OCI-M2 (cell line): ENCODE measurements around the gene VAV2.

Experiments used
- DNase-seq: peaks from one replicate; lab custom pipeline; 2025; ENCODE audit not compliant: unreplicated experiment; lab: John Stamatoyannopoulos, UW

Gene VAV2

GRCh38 chr9:133843250-133843649 is 148.9 kb downstream of the VAV2 start:
- no peak for DNase-seq

GRCh38 chr9:133842721-133843227 is 149.3 kb downstream of the VAV2 start:
- no peak for DNase-seq

GRCh38 chr9:133842174-133842573 is 149.9 kb downstream of the VAV2 start:
- DNase-seq, result no peak

- DNase-seq, result no peak
Measured at GRCh38 chr9:133841167-133841812, 150.8 kb downstream of the VAV2 start.

GRCh38 chr9:133839822-133840329 is 152.2 kb downstream of the VAV2 start:
- no peak for DNase-seq

- no peak for DNase-seq
Measured at GRCh38 chr9:133838859-133839507, 153.1 kb downstream of the VAV2 start.

GRCh38 chr9:133837627-133838597 is 154.2 kb downstream of the VAV2 start:
- no peak for DNase-seq

GRCh38 chr9:133836818-133837217 is 155.3 kb downstream of the VAV2 start:
- no peak for DNase-seq

- DNase-seq, result no peak
Measured at GRCh38 chr9:133836001-133836758, 155.9 kb downstream of the VAV2 start.

GRCh38 chr9:133835262-133835901 is 156.7 kb downstream of the VAV2 start:
- no peak for DNase-seq

- DNase-seq, result no peak
Measured at GRCh38 chr9:133834080-133834976, 157.8 kb downstream of the VAV2 start.

- DNase-seq, result no peak
Measured at GRCh38 chr9:133833388-133834025, 158.6 kb downstream of the VAV2 start.

GRCh38 chr9:133832877-133833276 is 159.2 kb downstream of the VAV2 start:
- no peak for DNase-seq

GRCh38 chr9:133830711-133831110 is 161.4 kb downstream of the VAV2 start:
- DNase-seq, result no peak

GRCh38 chr9:133830310-133830709 is 161.8 kb downstream of the VAV2 start:
- DNase-seq, result no peak

GRCh38 chr9:133828338-133828997 is 163.7 kb downstream of the VAV2 start:
- no peak for DNase-seq

- no peak for DNase-seq
Measured at GRCh38 chr9:133826289-133827085, 165.6 kb downstream of the VAV2 start.
